ENCODE measurements around the gene FAM13C. TPM values are rescaled to one million over a fixed set of nuclear protein-coding genes. Genes with fewer than 3 reads are reported as not detected.

Gene FAM13C
- polyA plus RNA-seq, 4 donors = 8.0 to 9.2 (median 9.2) TPM

DNA sequence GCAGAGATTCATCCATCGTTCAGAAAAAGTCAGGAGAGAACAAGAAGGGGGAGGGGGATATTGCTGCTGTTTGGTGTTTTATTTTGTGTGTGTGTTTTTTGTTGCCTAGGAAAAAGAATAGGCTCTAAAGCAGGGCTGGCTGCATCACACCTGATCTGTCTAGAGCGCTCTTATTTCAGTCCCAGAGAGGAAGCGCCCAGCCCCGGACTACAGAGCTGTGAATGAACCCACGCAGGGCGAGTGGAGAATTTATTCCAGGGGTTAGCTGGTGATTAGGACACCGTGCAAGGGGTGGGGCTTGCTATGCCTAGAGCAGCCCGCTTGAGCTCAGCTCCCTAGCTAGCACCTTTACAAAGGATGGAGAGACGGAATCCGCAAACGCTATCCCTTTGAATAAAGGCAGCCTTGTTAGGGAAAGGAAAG is 621 bp upstream of the FAM13C start:
- peak in 2 of 4 donors; percentile 39 to 54 for DNase-seq (ENCODE audit: low read depth in 4 of 4, low spot score in 3 of 4)

DNA sequence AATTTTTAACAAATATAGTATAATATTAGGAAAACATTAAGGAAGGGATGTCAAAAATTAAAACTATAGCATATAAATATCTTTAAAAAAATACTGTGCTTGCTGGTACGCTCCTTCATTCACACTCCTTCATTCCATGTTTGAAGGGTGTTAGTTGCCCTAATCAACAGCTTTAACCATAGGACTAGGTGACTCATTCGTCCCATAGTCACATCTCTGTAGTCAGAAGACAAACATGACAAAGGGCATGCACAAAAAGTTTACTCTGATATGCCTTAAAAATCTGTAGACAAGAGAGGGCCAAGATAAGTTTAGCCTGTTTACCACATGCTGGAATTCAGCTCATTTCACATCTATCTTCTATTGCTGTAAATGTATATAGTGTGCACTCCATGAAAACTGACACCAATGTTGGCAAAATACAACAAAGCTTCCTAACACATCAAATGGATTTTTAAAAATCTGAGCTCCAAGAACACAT is 646 bp downstream of the FAM13C start:
- DNase-seq (ENCODE audit: low read depth in 4 of 4, low spot score in 3 of 4) = no peak

DNA sequence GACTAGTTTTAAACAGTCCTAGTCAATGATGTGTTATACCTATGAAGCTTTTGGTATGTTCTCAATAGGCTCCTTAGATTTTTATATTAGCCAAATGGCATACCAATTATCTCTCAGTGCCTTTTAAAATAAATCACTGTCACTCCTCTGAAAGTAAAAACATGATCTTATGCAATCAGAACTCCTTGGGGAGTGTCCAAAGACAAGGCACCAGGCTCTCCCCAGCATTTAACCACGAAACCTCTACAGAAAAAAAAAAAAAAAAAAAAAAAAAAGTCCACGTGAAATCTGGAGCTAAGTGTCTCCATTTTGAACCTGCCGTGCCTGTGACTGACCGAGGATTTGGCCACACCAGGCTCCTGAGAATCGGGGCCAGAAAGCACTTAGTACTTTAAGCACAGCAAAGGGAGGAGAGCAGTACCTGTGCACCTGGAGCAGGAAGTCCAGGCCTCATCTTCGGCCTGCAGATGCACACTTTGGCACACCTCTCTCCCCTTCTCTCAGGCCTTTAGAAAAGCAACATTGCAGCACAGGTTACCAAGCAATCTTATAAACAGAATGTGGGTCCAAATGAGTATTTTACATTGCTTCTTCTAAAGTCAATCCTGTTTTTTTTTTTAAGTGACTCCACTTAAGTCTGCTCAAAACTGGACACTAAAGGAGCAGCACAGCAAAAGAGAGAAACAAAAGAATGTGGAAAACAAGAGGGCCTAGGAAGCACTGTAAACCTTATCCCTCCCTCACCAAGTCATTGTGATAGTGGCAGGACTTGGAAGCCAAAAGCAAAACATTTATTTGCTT is 1.5 kb downstream of the FAM13C start:
- DNase-seq (ENCODE audit: low read depth in 4 of 4, low spot score in 3 of 4) = no peak

DNA sequence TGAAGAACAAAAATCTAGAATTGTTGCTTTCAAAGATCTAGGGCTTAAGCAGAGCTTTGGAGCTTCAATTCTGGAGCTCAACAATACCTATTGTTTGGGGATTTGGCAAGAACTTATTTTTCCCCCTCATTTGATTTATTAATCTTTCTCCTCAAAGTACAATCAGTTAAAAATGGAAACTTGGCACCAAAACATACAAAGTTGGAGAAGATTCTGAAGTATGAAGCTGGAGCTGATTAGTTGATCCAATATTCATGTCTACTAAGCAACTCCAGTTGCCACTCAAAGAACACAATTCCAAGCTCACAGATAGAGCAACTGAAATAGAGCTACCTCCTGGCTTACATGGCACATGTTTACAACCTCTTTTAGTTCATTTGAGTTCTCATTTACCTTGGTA is 3.8 kb downstream of the FAM13C start:
- DNase-seq (ENCODE audit: low read depth in 4 of 4, low spot score in 3 of 4) = no peak

DNA sequence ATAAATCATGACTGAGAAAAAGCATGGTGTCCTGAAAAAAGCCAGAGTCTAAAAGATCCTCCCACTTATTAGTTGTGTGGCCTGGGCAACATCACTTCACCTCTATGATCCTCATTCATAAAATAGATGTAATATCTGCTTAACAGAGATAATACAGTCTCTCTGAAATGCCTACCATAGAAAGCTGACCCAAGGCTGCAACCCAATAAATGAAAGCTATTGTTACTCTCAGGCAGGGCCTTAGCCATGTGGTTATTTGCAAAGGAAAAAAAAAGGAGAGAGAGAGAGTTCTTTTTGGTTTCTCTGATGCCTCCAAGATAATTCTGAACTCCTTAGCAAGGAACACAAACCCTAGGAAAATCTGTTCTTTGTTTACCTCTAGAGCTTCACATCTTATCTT is 7.9 kb downstream of the FAM13C start:
- DNase-seq (ENCODE audit: low read depth in 4 of 4, low spot score in 3 of 4) = no peak

DNA sequence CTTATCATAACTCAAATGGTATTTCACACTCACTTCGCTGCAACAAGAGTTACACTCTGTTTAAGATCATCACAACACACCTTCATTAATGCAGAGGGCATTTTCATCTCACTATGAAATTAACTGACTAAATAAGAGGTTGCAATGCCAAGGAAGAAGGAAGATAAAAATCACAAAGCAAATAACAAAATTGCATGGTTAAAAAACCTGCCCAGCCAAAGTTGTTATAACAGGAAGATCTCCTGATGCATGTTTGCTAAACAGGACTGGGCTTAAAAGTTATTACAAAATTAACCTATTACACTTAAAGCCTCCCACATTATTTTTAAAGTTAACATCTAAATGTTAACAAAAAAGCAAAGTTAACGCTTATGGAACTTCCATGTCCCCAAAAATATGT is 11.8 kb downstream of the FAM13C start:
- no peak for DNase-seq (ENCODE audit: low read depth in 4 of 4, low spot score in 3 of 4)

DNA sequence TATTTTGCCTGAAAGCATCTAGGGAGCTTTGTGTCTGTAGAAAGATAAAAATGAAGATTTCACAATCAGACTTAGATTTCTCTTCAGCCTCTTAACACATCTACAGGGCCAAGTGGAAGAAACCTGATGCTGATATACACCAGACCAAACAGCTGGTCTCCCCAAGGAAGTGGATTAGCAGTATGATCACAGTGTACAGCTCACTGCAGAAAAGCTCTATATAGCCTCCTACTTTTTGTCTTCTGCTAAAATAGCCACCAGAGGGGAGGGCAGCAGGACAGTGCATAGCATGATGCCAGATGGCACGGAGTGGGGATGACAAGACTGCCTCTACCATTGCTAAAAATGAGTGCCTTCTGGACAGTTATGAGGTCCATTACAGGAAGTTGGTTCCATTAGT is 16.0 kb downstream of the FAM13C start:
- DNase-seq (ENCODE audit: low read depth in 4 of 4, low spot score in 3 of 4) = no peak

DNA sequence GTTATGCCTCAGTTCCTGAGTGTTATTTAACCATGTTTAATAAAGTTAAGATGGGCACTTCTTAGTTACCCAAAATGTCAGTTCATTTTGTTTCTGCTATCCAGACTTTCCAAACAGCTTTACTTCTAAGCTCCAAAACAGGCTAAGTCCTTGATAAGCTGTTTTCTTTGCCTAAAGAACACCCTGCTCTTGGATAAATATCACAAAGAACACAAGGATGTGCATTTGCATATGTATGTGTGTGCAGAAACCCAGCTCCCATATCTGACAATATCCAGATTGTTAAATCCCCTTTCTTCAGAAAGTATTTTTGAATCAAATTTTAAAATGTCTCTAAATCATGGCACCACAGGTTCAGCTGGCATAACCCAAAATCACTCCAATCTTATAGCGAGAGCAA is 19.6 kb downstream of the FAM13C start:
- no peak for DNase-seq (ENCODE audit: low read depth in 4 of 4, low spot score in 3 of 4)

DNA sequence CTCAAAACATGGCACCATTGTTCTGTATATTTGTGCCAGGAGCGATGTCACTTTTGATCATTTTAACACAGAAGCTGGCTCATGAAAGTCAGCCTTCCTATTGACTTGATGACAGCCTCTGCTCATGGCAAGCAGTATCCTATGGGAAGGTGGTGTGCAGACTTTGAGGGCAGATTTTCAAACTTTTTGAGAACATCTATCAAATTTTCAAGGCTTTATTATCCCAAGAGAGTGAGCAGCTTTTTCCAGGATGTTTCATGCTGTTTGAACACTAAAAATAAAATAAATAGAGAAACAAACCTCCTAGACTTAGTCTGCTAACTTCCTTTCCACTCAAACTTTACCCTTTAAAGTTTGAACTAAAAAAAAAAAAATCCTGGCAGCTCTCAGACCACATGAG is 20.3 kb downstream of the FAM13C start:
- no peak for DNase-seq (ENCODE audit: low read depth in 4 of 4, low spot score in 3 of 4)

DNA sequence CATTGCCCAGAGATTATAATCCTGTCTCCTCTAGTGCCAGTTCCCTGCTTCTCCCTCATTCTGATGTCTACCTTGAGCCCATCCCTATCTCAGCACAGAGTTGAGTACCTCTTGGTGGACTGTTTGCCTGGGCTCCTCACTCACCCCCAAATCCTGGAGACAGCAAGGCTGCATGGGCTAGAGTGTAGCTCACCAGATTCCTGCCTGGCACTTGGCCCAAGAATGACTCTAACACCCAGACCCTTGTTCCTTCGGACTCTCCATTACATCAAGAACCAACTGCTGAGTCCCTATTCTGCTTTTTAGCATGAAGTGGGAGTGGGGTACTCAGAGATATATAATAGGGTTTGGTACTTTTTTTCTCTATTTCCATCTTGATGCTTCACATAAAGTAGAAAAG is 22.1 kb downstream of the FAM13C start:
- DNase-seq (ENCODE audit: low read depth in 4 of 4, low spot score in 3 of 4) = no peak

DNA sequence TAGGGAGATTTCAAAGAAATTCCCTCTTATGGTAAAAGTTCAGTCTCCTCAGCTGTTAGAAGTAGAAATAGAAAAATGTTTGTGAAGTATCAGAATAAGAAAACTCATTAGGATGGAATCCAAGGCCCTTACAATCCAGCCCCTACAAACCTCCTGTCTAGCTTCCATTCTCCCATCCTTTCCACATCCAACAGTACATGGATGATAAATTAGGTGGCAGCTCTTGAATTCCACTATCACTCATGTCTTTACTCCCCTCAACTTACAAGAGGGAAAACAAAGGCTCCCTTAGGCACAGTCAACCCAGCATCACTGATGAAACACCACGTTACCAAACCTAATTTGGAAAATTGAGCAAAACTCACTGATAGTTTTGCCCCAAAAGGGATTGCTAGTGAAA is 23.0 kb downstream of the FAM13C start:
- no peak for DNase-seq (ENCODE audit: low read depth in 4 of 4, low spot score in 3 of 4)

DNA sequence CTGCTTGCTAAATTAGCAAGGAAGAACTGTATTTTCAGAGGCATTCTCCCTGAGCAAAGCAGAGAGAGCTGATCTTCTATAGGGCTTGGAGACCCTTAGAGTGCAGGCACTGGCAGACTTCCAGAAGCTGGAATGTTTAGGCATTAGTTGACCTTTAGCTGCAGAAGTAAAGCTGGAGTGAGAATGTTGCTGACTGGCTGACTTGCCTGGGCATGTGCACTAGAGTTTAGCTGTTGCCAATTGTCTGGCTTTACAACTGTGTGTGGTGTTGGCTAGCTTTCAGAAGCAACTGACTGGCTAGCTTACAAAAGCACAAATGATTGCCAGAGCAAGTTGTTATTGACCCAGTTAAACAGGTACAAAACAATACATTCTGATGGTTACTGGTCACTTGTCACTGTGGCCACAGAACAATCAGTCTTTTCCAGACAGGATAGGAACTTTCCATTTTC is 25.1 kb downstream of the FAM13C start:
- DNase-seq (ENCODE audit: low read depth in 4 of 4, low spot score in 3 of 4) = peak in 1 of 4 donors; percentile 20

DNA sequence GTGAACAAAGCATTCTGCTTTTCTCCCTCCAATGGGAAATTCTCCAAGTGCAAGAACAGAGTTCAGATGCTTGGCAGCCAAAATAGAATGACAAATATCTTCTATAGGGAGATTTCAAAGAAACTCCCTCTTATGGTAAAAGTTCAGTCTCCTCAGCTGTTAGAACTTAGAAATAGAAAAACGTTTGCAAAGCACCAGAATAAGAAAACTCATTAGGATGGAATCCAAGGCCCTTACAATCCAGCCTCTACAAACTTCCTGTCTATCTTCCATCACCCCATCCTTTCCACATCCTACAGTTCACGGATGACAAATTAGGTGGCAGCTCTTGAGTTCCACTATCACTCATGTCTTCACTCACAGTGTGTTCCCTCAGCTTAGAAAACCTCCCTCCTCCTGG is 25.7 kb downstream of the FAM13C start:
- DNase-seq (ENCODE audit: low read depth in 4 of 4, low spot score in 3 of 4) = no peak

DNA sequence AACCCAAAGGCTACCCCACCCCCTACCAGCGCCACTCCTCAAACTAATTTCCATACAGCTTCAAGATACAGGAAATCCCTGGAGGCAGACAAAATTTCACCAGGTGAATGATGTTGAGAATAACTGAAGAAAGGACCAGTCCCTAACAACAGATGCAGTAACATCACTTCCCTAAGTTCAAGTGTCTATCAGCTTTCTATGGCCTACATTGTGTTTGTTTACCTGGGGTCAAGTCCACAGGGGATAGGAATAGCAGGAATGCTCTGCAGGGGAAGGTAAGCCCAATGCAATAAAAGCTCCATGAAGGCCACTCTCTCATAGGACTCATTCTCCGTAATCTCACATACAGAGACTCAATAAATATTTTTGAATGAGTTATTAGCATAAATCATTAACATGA is 26.9 kb downstream of the FAM13C start:
- no peak for DNase-seq (ENCODE audit: low read depth in 4 of 4, low spot score in 3 of 4)

DNA sequence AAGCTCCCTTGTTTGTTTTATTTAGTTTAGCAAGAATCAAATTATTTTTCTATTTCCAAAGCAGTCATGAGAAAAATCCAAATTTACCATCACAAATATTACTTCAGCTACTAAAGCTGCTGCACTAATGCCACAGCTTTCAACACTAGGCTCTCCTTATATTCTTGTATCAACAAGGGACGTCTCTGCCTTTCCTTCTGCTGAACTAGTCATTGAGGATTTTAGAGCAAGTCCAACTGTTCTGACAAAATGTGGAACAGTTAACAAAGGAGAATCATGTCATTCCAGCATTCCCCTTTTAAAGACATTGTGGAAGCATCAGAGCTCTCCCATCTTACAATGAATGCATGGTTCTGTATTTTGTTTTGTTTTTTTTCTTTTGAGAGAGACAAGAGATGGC is 28.6 kb downstream of the FAM13C start:
- DNase-seq (ENCODE audit: low read depth in 4 of 4, low spot score in 3 of 4) = no peak

DNA sequence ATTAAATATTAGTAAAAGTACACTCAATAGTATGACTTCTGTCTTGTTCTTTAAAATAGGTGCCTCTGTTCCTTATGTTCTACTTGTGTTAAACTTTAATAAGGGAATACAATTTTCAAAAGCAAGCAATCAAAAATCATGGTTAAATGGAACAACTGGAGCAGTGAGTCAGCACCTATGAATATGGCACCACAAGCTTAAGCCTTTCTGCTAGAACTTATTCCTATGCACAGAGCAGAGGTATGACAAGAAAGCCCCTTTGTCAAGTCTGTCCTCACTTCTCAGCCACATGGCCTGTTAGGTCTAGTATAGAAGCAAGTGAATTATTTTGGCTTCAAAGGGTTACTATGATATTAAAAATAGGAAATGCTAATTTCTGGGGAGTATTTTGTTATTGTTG is 29.8 kb downstream of the FAM13C start:
- no peak for DNase-seq (ENCODE audit: low read depth in 4 of 4, low spot score in 3 of 4)

DNA sequence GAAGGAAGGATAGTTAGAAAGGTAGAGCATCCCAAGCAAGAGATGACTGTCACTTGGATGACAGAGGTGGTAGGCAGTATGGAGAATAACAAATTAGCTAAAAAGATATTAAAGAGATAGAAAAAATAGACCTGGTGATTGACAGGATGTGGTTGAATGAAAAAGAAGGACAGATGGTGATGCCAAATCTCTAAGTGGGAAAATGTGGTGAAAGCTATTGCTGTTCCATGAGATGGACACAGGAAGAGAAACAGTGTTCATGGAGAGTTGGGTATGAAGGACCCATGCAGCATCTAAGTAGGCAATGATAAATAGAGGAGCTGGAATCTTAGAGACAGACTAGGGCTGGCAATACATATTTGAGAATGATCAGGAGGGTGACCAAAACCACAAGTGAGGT is 30.7 kb downstream of the FAM13C start:
- no peak for DNase-seq (ENCODE audit: low read depth in 4 of 4, low spot score in 3 of 4)

DNA sequence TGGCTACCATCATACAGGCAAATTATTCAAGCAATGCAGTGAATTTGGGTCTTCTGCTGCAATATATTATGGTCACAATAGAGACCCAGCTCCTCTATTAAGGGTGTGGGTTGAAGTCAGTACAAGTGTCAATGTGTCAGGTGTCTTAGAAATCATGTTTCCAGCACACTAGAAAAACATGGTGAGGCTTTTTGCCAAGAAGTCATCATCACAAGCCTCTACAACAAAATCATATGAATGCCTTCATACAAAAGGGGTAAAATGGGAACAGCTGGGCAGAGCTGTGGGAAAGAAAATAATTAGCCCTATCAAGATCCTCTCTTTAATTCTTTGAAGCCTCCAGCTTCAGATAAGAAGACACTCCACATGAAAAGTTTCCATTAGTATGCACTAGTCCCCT is 37.2 kb downstream of the FAM13C start:
- DNase-seq (ENCODE audit: low read depth in 4 of 4, low spot score in 3 of 4) = no peak

DNA sequence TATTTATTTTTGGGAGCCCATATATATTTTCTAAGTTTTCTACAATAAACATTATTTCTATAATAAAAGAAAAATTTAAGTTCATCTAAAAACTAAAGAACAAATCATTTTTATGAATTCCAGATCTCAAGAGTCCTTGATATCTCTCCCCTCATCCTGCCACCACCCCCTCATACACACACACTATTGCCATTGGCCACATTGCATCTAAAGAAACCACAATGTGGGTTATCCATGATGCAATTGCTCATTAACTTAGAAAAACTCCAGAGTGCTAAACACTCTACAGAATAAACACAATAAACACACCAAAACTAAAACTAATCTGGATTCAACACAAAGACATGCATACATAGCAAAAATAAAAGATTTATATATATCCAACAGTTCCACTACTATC is 37.8 kb downstream of the FAM13C start:
- no peak for DNase-seq (ENCODE audit: low read depth in 4 of 4, low spot score in 3 of 4)

DNA sequence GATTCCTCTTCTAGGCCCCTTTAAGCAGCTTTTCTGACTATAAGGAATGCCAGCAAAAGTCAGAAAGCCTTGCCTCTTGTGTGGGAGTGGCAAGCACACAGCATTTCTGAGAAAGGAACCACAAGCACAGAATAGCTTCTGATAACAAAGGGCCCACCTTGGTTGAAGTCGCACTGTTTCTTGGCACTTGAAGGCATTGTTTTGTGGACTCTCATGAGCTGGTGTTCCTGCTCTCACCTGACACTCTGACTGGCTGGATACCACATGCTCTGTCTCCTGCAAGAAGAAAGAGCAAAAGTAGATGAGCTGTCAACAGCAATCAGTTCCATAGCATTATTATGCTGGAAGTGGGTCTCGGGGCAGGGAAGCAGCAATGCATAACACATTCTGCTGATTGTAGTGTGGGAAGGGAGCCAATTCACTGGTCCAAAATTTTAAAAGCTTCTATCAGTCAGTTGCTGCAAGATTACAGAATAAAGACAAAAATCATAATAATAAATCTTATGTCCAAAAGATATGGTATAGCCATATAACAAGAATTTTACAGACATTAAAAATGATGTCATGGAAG is 38.4 kb downstream of the FAM13C start:
- DNase-seq (ENCODE audit: low read depth in 4 of 4, low spot score in 3 of 4) = no peak

DNA sequence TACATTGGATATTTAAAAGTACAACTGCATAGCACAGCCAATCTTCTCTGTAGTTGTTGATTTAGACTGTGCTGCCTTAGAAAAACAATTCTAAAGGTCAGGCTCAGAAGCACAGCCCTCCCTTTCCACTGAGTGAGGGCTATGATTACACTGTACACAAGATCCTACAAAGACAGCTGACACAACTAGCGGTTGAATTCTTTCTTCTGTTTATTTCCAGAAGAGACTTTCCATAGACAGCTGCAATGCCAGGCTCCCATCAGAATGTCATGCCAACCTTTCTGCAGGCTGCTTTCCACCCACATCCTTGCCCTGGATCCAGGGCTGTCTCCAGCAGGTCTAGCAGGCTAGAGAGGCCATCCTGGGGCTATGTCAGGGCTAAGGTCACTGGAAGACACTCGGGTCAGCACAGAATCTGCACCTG is 39.3 kb downstream of the FAM13C start:
- DNase-seq (ENCODE audit: low read depth in 4 of 4, low spot score in 3 of 4) = peak in 1 of 4 donors; percentile 24

DNA sequence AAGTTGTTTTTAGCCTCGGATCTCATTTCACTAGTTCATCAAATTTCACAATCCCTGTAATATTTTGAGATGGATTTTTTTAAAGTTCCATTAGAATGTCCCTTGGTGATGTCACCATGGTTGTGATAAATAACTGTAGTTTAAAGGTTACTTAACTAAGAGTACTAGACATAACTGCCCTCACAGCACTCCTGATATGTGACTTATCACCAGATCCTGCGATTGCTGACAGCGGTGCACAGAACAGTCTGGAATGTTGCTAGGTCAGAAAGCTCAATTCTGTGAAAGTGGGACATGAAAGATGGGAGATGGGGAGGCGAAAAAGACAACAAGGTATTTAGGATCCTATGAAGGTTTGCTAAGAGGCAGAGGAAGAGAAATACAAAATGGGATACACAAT is 40.2 kb downstream of the FAM13C start:
- DNase-seq (ENCODE audit: low read depth in 4 of 4, low spot score in 3 of 4) = no peak

All from left renal pelvis (tissue), 4 donors.